A549 (cell line): ENCODE results near the gene FOXO3. TPM values are rescaled to one million over a fixed set of nuclear protein-coding genes. Genes with fewer than 3 reads are reported as not detected.

ENCODE experiments used
- ATAC-seq, 2 experiments: fragments of 200-7000 bp in 1 of 2; fragments of >200 bp in 1 of 2; cut with Nextera tagmentation in 1 of 2; cut with Tn5 transposase in 1 of 2; 3 replicates each; pipeline versions ENCODE4 v1.8.0 to v1.9.1; 2018 to 2020; ENCODE audit warnings: mild to moderate bottlenecking in 1 of 2, moderate library complexity in 1 of 2
- CTCF ChIA-PET: fragments of 300-600 bp; sonication (Branson Sonifier 250); formaldehyde crosslinking; extraction: SDS; loops from one replicate; lab custom pipeline; 2021; ENCODE audit warnings: antibody characterized with exemption, inconsistent platforms; lab: Yijun Ruan, JAX
- POLR2A ChIA-PET: fragments of 350-600 bp; formaldehyde crosslinking; extraction: SDS; loops from one replicate; lab custom pipeline; 2021; ENCODE audit warnings: antibody characterized with exemption, inconsistent platforms; lab: Yijun Ruan, JAX
- DNase-seq, 2 experiments: peaks; one replicate each; pipeline versions ENCODE4 v3.0.0 to v3.0.0-alpha.2; 2011 to 2016; ENCODE audit warnings: low read depth in 1 of 2, low spot score in 1 of 2
- FAIRE-seq: peaks from 2 replicates; lab custom pipeline; 2011; peaks lifted over from hg19 to GRCh38; lab: Jason Lieb, UNC
- H3K27ac ChIP-seq, 2 experiments: fragments of >200 bp; sonication (Bioruptor Twin); formaldehyde crosslinking; 3 replicates each; pipeline ENCODE4 v1.5.1; 2016 to 2017
- H3K4me1 ChIP-seq: fragments of >200 bp; sonication (Bioruptor Twin); formaldehyde crosslinking; 3 replicates; pipeline ENCODE4 v1.6.1; 2016
- H3K4me2 ChIP-seq: fragments of >200 bp; sonication (Bioruptor Twin); formaldehyde crosslinking; 3 replicates; pipeline ENCODE4 v1.6.1; 2016
- H3K4me3 ChIP-seq: fragments of >200 bp; sonication (Bioruptor Twin); formaldehyde crosslinking; 3 replicates; pipeline ENCODE4 v1.5.1; 2016
- H3K9me3 ChIP-seq: fragments of >200 bp; sonication (Bioruptor Twin); formaldehyde crosslinking; 3 replicates; pipeline ENCODE4 v1.6.1; 2016
- BHLHE40 ChIP-seq: IDR thresholded peaks from 2 replicates; pipeline ENCODE4 v1.6.1; 2012; ENCODE audit warnings: low read depth, low read length, inconsistent platforms
- CBX8 ChIP-seq: fragments of 200-600 bp; sonication (generic); IDR thresholded peaks from 2 replicates; pipeline ENCODE4 v1.6.1; 2016
- CHD2 ChIP-seq: fragments of 150-350 bp; IDR thresholded peaks from 2 replicates; pipeline ENCODE4 v1.6.1; 2014; ENCODE audit warnings: low read length; ENCODE audit not compliant: partially characterized antibody
- CHD4 ChIP-seq: fragments of 200-600 bp; sonication (generic); IDR thresholded peaks from 2 replicates; pipeline ENCODE4 v1.6.1; 2016; ENCODE audit warnings: antibody characterized with exemption, mild to moderate bottlenecking, borderline replicate concordance
- EP300 ChIP-seq, 2 experiments: fragments of >200 bp; sonication (Bioruptor Twin); formaldehyde crosslinking; IDR thresholded peaks; 2 replicates in 1 of 2; 3 replicates in 1 of 2; pipeline ENCODE4 v1.6.1; 2016 to 2017
- ESRRA ChIP-seq: fragments of 150-350 bp; IDR thresholded peaks from 2 replicates; pipeline ENCODE4 v1.6.1; 2014; ENCODE audit warnings: mild to moderate bottlenecking, low read length, borderline replicate concordance
- FOSB ChIP-seq: fragments of 250-450 bp; sonication (Bioruptor Pico); IDR thresholded peaks from 2 replicates; pipeline ENCODE4 v1.5.0; 2020; ENCODE audit warnings: mild to moderate bottlenecking, moderate library complexity
- FOXS1 ChIP-seq: fragments of 250-450 bp; sonication (Bioruptor Pico); IDR thresholded peaks from 2 replicates; pipeline ENCODE4 v1.5.0; 2020; ENCODE audit warnings: mild to moderate bottlenecking, moderate library complexity
- HEYL ChIP-seq: fragments of 250-450 bp; sonication (Bioruptor Pico); IDR thresholded peaks from 2 replicates; pipeline ENCODE4 v1.8.0; 2021; ENCODE audit warnings: mild to moderate bottlenecking, moderate library complexity
- HOXB13 ChIP-seq: fragments of 250-450 bp; sonication (Bioruptor Pico); IDR thresholded peaks from 2 replicates; pipeline ENCODE4 v1.5.0; 2020; ENCODE audit warnings: low read depth, mild to moderate bottlenecking, moderate library complexity
- MAZ ChIP-seq: fragments of 150-350 bp; IDR thresholded peaks from 2 replicates; pipeline ENCODE4 v1.6.1; 2014; ENCODE audit warnings: antibody characterized with exemption, low read depth, low read length, borderline replicate concordance
- NFE2L2 ChIP-seq: fragments of 150-350 bp; conservative IDR thresholded peaks from 2 replicates; pipeline ENCODE4 v1.6.1; 2014; ENCODE audit warnings: low read length
- NPAS2 ChIP-seq: fragments of 250-450 bp; sonication (Bioruptor Pico); IDR thresholded peaks from 2 replicates; pipeline ENCODE4 v1.8.0; 2022; ENCODE audit warnings: mild to moderate bottlenecking, moderate library complexity, borderline replicate concordance
- POLR2A ChIP-seq: IDR thresholded peaks from 2 replicates; pipeline ENCODE4 v1.6.1; 2012; ENCODE audit warnings: mild to moderate bottlenecking, low read length
- POLR2AphosphoS2 ChIP-seq: conservative IDR thresholded peaks from 2 replicates; pipeline ENCODE4 v1.6.1; 2012; ENCODE audit warnings: low read length, improper control_type of control experiment, inconsistent platforms
- RFX5 ChIP-seq: fragments of 450-650 bp; IDR thresholded peaks from 2 replicates; pipeline ENCODE4 v1.7.1; 2014; ENCODE audit warnings: antibody characterized with exemption, mild to moderate bottlenecking, moderate library complexity
- WGBS: methylation state at CpG from one replicate; pipeline ENCODE4 v1.1.6; 2017; ENCODE audit errors: missing lambda C conversion rate; 5-methylcytosine and 5-hydroxymethylcytosine counted together
- polyA plus RNA-seq, 4 experiments: library from polyadenylated mRNA; depleted of rRNA in 3 of 4; stranded (reverse); fragments of >200 nt; fragmentation: RNase III in 1 of 4; extraction: RNeasy Plus Mini Kit Qiagen cat#74134 plus additional on column Dnase treatment in 1 of 4; gene quantifications; 2 replicates in 3 of 4; 3 replicates in 1 of 4; pipeline ENCODE4 v1.2.3, GENCODE V29; 2011 to 2017
- TF ChIP-seq, protein P1 (sequence below): fragments of >200 bp; sonication (Bioruptor Twin); formaldehyde crosslinking; IDR thresholded peaks from 3 replicates; pipeline ENCODE4 v1.6.1; 2016
- TF ChIP-seq, protein P2 (sequence below): fragments of 200-600 bp; sonication (generic); IDR thresholded peaks from 2 replicates; pipeline ENCODE4 v1.6.1; 2016; ENCODE audit warnings: antibody characterized with exemption, mild to moderate bottlenecking, moderate library complexity
- TF ChIP-seq, protein P3 (sequence below): fragments of 250-450 bp; sonication (Bioruptor Pico); IDR thresholded peaks from 2 replicates; pipeline ENCODE4 v1.5.0; 2021; ENCODE audit warnings: mild to moderate bottlenecking, moderate library complexity, borderline replicate concordance
- TF ChIP-seq, protein P4 (sequence below): IDR thresholded peaks from 2 replicates; pipeline ENCODE4 v1.6.1; 2012

Gene FOXO3
- polyA plus RNA-seq, 2 of the 4 experiments (the other 2 are of a cell fraction), result 4.6 to 7.5 TPM

GRCh38 chr6:108650781-108651180 lies 90.1 kb downstream of the FOXO3 start:
- Histone ChIP-seq H3K9me3 (no peaks in the 10 kb centered on the region), H3K4me1 (no peaks in the 10 kb centered on the region), H3K4me2 (no peak overlapping the region), H3K27ac (no peak overlapping the region), H3K4me3 (no peak overlapping the region)
- ATAC-seq, result no peak
- TF ChIP-seq POLR2AphosphoS2, result no peak
- no peak for TF ChIP-seq NFE2L2
- TF ChIP-seq CHD2, result no peak
- no peak for TF ChIP-seq CBX8
- TF ChIP-seq, protein P1, sequence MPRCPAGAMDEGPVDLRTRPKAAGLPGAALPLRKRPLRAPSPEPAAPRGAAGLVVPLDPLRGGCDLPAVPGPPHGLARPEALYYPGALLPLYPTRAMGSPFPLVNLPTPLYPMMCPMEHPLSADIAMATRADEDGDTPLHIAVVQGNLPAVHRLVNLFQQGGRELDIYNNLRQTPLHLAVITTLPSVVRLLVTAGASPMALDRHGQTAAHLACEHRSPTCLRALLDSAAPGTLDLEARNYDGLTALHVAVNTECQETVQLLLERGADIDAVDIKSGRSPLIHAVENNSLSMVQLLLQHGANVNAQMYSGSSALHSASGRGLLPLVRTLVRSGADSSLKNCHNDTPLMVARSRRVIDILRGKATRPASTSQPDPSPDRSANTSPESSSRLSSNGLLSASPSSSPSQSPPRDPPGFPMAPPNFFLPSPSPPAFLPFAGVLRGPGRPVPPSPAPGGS, result no peak
- TF ChIP-seq BHLHE40, result no peak
- no peak for TF ChIP-seq FOSB (CRISPR knock-in tag)
- TF ChIP-seq, protein P2, sequence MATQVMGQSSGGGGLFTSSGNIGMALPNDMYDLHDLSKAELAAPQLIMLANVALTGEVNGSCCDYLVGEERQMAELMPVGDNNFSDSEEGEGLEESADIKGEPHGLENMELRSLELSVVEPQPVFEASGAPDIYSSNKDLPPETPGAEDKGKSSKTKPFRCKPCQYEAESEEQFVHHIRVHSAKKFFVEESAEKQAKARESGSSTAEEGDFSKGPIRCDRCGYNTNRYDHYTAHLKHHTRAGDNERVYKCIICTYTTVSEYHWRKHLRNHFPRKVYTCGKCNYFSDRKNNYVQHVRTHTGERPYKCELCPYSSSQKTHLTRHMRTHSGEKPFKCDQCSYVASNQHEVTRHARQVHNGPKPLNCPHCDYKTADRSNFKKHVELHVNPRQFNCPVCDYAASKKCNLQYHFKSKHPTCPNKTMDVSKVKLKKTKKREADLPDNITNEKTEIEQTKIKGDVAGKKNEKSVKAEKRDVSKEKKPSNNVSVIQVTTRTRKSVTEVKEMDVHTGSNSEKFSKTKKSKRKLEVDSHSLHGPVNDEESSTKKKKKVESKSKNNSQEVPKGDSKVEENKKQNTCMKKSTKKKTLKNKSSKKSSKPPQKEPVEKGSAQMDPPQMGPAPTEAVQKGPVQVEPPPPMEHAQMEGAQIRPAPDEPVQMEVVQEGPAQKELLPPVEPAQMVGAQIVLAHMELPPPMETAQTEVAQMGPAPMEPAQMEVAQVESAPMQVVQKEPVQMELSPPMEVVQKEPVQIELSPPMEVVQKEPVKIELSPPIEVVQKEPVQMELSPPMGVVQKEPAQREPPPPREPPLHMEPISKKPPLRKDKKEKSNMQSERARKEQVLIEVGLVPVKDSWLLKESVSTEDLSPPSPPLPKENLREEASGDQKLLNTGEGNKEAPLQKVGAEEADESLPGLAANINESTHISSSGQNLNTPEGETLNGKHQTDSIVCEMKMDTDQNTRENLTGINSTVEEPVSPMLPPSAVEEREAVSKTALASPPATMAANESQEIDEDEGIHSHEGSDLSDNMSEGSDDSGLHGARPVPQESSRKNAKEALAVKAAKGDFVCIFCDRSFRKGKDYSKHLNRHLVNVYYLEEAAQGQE, result no peak
- TF ChIP-seq HEYL (CRISPR knock-in tag), result no peak
- TF ChIP-seq RFX5, result no peak
- no peak for TF ChIP-seq FOXS1
- no peak for TF ChIP-seq NPAS2
- no peak for TF ChIP-seq POLR2A
- TF ChIP-seq MAZ, result no peak
- no peak for TF ChIP-seq EP300 (IDR thresholded peaks at IDR 0.05)
- no peak for TF ChIP-seq ESRRA
- TF ChIP-seq, protein P3, sequence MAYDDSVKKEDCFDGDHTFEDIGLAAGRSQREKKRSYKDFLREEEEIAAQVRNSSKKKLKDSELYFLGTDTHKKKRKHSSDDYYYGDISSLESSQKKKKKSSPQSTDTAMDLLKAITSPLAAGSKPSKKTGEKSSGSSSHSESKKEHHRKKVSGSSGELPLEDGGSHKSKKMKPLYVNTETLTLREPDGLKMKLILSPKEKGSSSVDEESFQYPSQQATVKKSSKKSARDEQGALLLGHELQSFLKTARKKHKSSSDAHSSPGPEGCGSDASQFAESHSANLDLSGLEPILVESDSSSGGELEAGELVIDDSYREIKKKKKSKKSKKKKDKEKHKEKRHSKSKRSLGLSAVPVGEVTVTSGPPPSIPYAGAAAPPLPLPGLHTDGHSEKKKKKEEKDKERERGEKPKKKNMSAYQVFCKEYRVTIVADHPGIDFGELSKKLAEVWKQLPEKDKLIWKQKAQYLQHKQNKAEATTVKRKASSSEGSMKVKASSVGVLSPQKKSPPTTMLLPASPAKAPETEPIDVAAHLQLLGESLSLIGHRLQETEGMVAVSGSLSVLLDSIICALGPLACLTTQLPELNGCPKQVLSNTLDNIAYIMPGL, result no peak
- TF ChIP-seq HOXB13 (CRISPR knock-in tag), result no peak
- TF ChIP-seq, protein P4, sequence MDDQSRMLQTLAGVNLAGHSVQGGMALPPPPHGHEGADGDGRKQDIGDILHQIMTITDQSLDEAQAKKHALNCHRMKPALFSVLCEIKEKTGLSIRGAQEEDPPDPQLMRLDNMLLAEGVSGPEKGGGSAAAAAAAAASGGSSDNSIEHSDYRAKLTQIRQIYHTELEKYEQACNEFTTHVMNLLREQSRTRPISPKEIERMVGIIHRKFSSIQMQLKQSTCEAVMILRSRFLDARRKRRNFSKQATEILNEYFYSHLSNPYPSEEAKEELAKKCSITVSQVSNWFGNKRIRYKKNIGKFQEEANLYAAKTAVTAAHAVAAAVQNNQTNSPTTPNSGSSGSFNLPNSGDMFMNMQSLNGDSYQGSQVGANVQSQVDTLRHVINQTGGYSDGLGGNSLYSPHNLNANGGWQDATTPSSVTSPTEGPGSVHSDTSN, result no peak
- no peak for TF ChIP-seq CHD4
- ChIA-PET POLR2A (no interaction called here), CTCF (no interaction called here)
- WGBS, result 86% methylated on average over 5 of the region's 5 CpGs
- DNase-seq, result no peak
- FAIRE-seq, result no peak
